ENCODE measurements around the gene MNS1. TPM values are rescaled to one million over a fixed set of nuclear protein-coding genes. Genes with fewer than 3 reads are reported as not detected.

MNS1 gene
- total RNA-seq, 1 experiment from 2014 or later, result 1.9 TPM

GRCh38 chr15:56495053-56495452 lies 30.1 kb upstream of the MNS1 start:
- Histone ChIP-seq H3K27me3 (ENCODE audit: insufficient read depth, low read length) (no peaks in the 10 kb centered on the region), H4K20me1 (ENCODE audit: insufficient read depth) (no peaks in the 10 kb centered on the region), H3K79me2 (ENCODE audit: insufficient read depth, low read length) (no peaks in the 10 kb centered on the region), H3K4me2 (ENCODE audit: low read length) (no peak overlapping the region), H3K4me3 (replicated peaks in 1 of 2; ENCODE audit: low read depth in 1 of 2, low read length in 2 of 2) (no peak overlapping the region), H3K27ac (ENCODE audit: low read depth, low read length) (no peak overlapping the region), H3K9ac (ENCODE audit: low read length) (no peak overlapping the region), H3K36me3 (ENCODE audit: control insufficient read depth in 1 of 2, insufficient read depth in 2 of 2, low read length in 2 of 2) (no peaks in the 10 kb centered on the region), H2AFZ (ENCODE audit: low read depth, low read length, poor library complexity, severe bottlenecking) (no peak overlapping the region), H3K9me3 (ENCODE audit: control insufficient read depth in 1 of 2, insufficient read depth in 1 of 2, low read depth in 1 of 2, low read length in 2 of 2) (no peaks in the 10 kb centered on the region), H3K4me1 (ENCODE audit: control insufficient read depth in 1 of 2, insufficient read depth in 2 of 2, low read length in 2 of 2) (peaks cover 0 to 9% of the 10 kb centered on the region in 2 experiments; a peak in 3 of 4 replicates), H3K9me2 (ENCODE audit: insufficient read depth) (no peaks in the 10 kb centered on the region)
- DNase-seq (ENCODE audit: low read depth, low spot score) (no peak), ATAC-seq (no peak)
- RAD21 ChIA-PET (ENCODE audit: low non-redundant PET in 1 of 2, low total read pairs in 2 of 2, uncharacterized antibody in 2 of 2, unreplicated experiment in 2 of 2), result no interaction called here
- POLR2A ChIA-PET, result no interaction called here
- intact Hi-C loops (cut with micrococcal nuclease), result loop anchor here (5.0 kb wide), 3 partner anchors 322 to 717 kb away; no protein-coding TSS in a partner anchor
- no TSS peak for BruUV-seq (replicated peaks)
- no peak for TF ChIP-seq EZH2 (IDR thresholded peaks at IDR 0.05)
- TF ChIP-seq EZH2phosphoT487 (IDR thresholded peaks at IDR 0.05; ENCODE audit: borderline replicate concordance), result no peak
- TF ChIP-seq CTCF (IDR thresholded peaks at IDR 0.05 in 2 of 3, conservative IDR thresholded peaks at IDR 0.05 in 1 of 3; ENCODE audit: borderline replicate concordance in 1 of 3, insufficient read depth in 1 of 3, low read depth in 2 of 3, low read length in 2 of 3), result no peak
- TF ChIP-seq POLR2AphosphoS5 (IDR thresholded peaks at IDR 0.05; ENCODE audit: low read depth, low read length), result no peak
- no peak for TF ChIP-seq YY1 (IDR thresholded peaks at IDR 0.05; ENCODE audit: extremely low read depth, insufficient replicate concordance, low read depth, low read length)
- TF ChIP-seq JUND (IDR thresholded peaks at IDR 0.05), result no peak
- TF ChIP-seq EGR1 (IDR thresholded peaks at IDR 0.05; ENCODE audit: low read depth), result no peak
- TF ChIP-seq CBX3 (IDR thresholded peaks at IDR 0.05; ENCODE audit: low read depth), result no peak
- no peak for TF ChIP-seq SRF (IDR thresholded peaks at IDR 0.05; ENCODE audit: low read depth)
- TF ChIP-seq MAX (IDR thresholded peaks at IDR 0.05), result no peak
- CTCF ChIA-PET, result interaction anchor here (1.4 kb wide), 1 partner anchor 374 kb away, joined by 6 read pairs; no protein-coding TSS in a partner anchor

Data from HCT116 (cell line).